Measurements from ENCODE around the gene CLEC4M. TPM values are rescaled to one million over a fixed set of nuclear protein-coding genes. Genes with fewer than 3 reads are reported as not detected.
A peak's percentile ranks its signal among the peaks of the same experiment; 100 is the strongest.

Gene CLEC4M
- total and polyA plus RNA-seq, 4 donors = 0.26 to 2.5 (median 0.78) TPM

DNA sequence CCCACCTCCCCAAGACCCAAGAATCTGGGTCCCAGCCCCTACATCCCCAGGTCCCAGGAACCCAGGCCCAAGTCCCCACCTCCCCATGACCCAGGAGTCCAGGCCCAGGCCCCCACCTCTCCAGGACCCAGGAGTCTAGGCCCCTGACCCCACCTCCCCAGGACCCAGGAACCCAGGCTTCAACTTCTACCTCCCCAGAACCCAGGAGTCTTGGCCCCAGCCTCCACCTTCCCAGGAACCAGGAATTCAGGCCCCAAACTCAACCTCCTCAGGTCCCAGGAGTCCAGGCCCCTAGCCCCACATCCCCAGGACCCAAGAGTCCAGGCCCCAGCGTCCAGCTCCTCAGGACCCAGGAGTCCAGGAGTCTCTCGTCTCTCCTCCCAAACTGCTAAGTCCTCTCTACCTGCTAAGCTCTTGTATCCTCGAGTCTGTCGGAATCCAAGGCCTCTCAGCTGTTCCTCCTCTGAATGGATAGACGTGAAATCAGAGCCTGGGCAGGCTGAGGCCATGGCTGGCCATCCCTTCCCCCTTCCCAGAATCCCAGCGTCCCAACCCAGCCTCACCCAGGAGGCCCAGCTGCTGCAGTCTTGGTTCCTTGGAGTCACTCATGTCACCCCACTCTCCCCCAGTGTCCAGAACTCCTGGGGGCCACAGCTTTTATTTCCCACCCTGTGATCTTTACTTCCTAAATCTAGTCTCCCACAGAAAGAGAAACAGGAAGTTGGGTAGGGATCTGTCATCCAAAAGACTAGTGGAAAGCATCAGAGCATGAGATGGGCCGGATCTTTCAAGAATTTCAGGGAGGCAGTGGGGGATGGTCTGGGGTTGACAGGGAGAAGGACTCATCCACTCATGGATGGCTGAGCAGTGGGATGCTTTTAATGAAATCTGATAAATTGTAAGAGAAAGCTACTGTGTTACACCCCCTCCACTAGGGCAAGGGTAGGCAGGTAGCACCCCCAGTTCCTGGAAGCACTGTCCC, 15.8 kb upstream of the CLEC4M start, which contains the start of gene CD209:
Gene CD209, minus strand, starts transcription at position 632 of the 982 bp plus-strand sequence. Its CDS starts 23 bp downstream, at position 609.
- H3K4me3 ChIP-seq = no peak within 1 kb of the TSS
- H3K27ac ChIP-seq (ENCODE audit: low read depth in 1 of 2, low read length in 1 of 2) = no peak within 1 kb of the TSS
- WGBS, 2 donors = 71 to 74% methylated on average over 7 of the region's 7 CpGs
- H3K4me1 ChIP-seq (ENCODE audit: control insufficient read depth in 5 of 5, insufficient read depth in 5 of 5, low read length in 5 of 5) = no peaks in the 10 kb centered on the region
- no peak for ATAC-seq (ENCODE audit: insufficient read depth, low FRiP score)
- H3K9me3 ChIP-seq (ENCODE audit: control insufficient read depth in 4 of 4, insufficient read depth in 3 of 4, low read length in 3 of 4) = no peaks in the 10 kb centered on the region
- TF ChIP-seq, protein P1, sequence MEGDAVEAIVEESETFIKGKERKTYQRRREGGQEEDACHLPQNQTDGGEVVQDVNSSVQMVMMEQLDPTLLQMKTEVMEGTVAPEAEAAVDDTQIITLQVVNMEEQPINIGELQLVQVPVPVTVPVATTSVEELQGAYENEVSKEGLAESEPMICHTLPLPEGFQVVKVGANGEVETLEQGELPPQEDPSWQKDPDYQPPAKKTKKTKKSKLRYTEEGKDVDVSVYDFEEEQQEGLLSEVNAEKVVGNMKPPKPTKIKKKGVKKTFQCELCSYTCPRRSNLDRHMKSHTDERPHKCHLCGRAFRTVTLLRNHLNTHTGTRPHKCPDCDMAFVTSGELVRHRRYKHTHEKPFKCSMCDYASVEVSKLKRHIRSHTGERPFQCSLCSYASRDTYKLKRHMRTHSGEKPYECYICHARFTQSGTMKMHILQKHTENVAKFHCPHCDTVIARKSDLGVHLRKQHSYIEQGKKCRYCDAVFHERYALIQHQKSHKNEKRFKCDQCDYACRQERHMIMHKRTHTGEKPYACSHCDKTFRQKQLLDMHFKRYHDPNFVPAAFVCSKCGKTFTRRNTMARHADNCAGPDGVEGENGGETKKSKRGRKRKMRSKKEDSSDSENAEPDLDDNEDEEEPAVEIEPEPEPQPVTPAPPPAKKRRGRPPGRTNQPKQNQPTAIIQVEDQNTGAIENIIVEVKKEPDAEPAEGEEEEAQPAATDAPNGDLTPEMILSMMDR (IDR thresholded peaks at IDR 0.05; ENCODE audit: control extremely low read depth, extremely low read depth) = no peak
- H3K27me3 ChIP-seq (ENCODE audit: control insufficient read depth in 3 of 3, insufficient read depth in 3 of 3, low read length in 2 of 3) = no peaks in the 10 kb centered on the region
- H3K36me3 ChIP-seq (ENCODE audit: control insufficient read depth in 4 of 4, insufficient read depth in 4 of 4, low read length in 4 of 4) = no peaks in the 10 kb centered on the region
- DNase-seq = no peak
- no peak within 1 kb of the TSS for H3K9ac ChIP-seq (ENCODE audit: insufficient read depth in 1 of 2, low read length in 2 of 2)

- Histone ChIP-seq H3K36me3 (ENCODE audit: control insufficient read depth in 4 of 4, insufficient read depth in 4 of 4, low read length in 4 of 4) (no peaks in the 10 kb centered on the region), H3K4me1 (ENCODE audit: control insufficient read depth in 5 of 5, insufficient read depth in 5 of 5, low read length in 5 of 5) (no peaks in the 10 kb centered on the region), H3K27ac (ENCODE audit: low read depth in 1 of 2, low read length in 1 of 2) (no peak overlapping the region), H3K4me3 (no peak overlapping the region), H3K9ac (ENCODE audit: insufficient read depth in 1 of 2, low read length in 2 of 2) (no peak overlapping the region), H3K27me3 (ENCODE audit: control insufficient read depth in 3 of 3, insufficient read depth in 3 of 3, low read length in 2 of 3) (no peaks in the 10 kb centered on the region), H3K9me3 (ENCODE audit: control insufficient read depth in 4 of 4, insufficient read depth in 3 of 4, low read length in 3 of 4) (no peaks in the 10 kb centered on the region)
- WGBS, 2 donors = 71 to 74% methylated on average over 2 of the region's 2 CpGs
- TF ChIP-seq, protein P1 (IDR thresholded peaks at IDR 0.05; ENCODE audit: control extremely low read depth, extremely low read depth) = no peak
- no peak for ATAC-seq (ENCODE audit: insufficient read depth, low FRiP score)
- no peak for DNase-seq
Measured at GRCh38 chr19:7748171-7748570, 14.9 kb upstream of the CLEC4M start.

DNA sequence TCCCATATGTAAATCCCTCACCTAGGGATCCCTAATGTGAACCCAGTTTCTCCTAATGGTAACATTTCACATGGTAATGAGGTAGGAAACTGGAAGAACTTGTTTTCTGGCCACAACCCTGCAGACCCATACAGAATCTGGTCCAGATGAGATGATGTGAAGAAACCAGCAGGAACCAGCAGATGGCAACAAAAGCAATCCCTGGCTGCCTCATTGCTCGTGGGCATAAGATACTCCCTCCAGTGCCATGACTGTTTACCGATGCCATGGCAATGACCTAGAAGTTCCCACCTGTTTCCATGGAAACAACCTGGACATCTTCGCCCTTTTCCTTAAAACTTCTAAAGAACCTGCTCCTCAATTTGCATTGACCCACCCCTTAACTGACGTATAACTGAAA, 14.3 kb upstream of the CLEC4M start:
- H3K4me1 ChIP-seq (ENCODE audit: control insufficient read depth in 5 of 5, insufficient read depth in 5 of 5, low read length in 5 of 5) = no peaks in the 10 kb centered on the region
- DNase-seq (peak in 1 of 3 donors; percentile 23), ATAC-seq (ENCODE audit: insufficient read depth, low FRiP score) (no peak)
- no peaks in the 10 kb centered on the region for H3K36me3 ChIP-seq (ENCODE audit: control insufficient read depth in 4 of 4, insufficient read depth in 4 of 4, low read length in 4 of 4)
- H3K9me3 ChIP-seq (ENCODE audit: control insufficient read depth in 4 of 4, insufficient read depth in 3 of 4, low read length in 3 of 4) = no peaks in the 10 kb centered on the region
- TF ChIP-seq, protein P1 (IDR thresholded peaks at IDR 0.05; ENCODE audit: control extremely low read depth, extremely low read depth) = no peak
- no peak overlapping the region for H3K27ac ChIP-seq (ENCODE audit: low read depth in 1 of 2, low read length in 1 of 2)
- no peaks in the 10 kb centered on the region for H3K27me3 ChIP-seq (ENCODE audit: control insufficient read depth in 3 of 3, insufficient read depth in 3 of 3, low read length in 2 of 3)
- no peak overlapping the region for H3K9ac ChIP-seq (ENCODE audit: insufficient read depth in 1 of 2, low read length in 2 of 2)
- WGBS, 2 donors = 28 to 33% methylated on average over 4 of the region's 4 CpGs
- no peak overlapping the region for H3K4me3 ChIP-seq

All from lung (tissue), 12 donors.